RWPE1 (cell line): ENCODE data around the gene PFKFB2.

ENCODE experiments used
- CTCF ChIA-PET: fragments of 350-600 bp; sonication (Branson Sonifier 250); formaldehyde crosslinking; extraction: SDS; loops from one replicate; lab custom pipeline; 2021; lab: Yijun Ruan, JAX
- POLR2A ChIA-PET: fragments of 400-600 bp; formaldehyde crosslinking; extraction: SDS; loops from one replicate; lab custom pipeline; 2020; ENCODE audit warnings: antibody characterized with exemption; ENCODE audit not compliant: low non-redundant PET; lab: Yijun Ruan, JAX
- DNase-seq: peaks from one replicate; pipeline ENCODE4 v3.0.0; 2012; ENCODE audit warnings: low spot score
- H3K27ac ChIP-seq: fragments of 450-650 bp; 2 replicates; pipeline ENCODE4 v1.5.1; 2017
- CTCF ChIP-seq: fragments of 450-650 bp; conservative IDR thresholded peaks from 2 replicates; pipeline ENCODE4 v1.5.1; 2017; ENCODE audit warnings: low read depth, mild to moderate bottlenecking

PFKFB2 gene

GRCh38 chr1:207029701-207030521 lies 23.2 kb upstream of the PFKFB2 start:
- no peak for DNase-seq
- ChIA-PET POLR2A (no interaction called here), CTCF (interaction anchor here (0.6 to 1.6 kb wide), 2 partner anchors 48 to 121 kb away, joined by 4 to 5 read pairs; no protein-coding TSS in a partner anchor)
- H3K27ac ChIP-seq: peak overlapping the region; percentile 97
- TF ChIP-seq CTCF: no peak

- TF ChIP-seq CTCF: no peak
- DNase-seq: no peak
- H3K27ac ChIP-seq: peak overlapping the region; percentile 97
- POLR2A ChIA-PET: interaction anchor here (0.6 kb wide), 1 partner anchor 23 kb away, joined by 6 read pairs; no protein-coding TSS in a partner anchor
- CTCF ChIA-PET: interaction anchor here (0.6 to 1.6 kb wide), 2 partner anchors 48 to 121 kb away, joined by 4 to 5 read pairs; no protein-coding TSS in a partner anchor
Observed at GRCh38 chr1:207030522-207031009, 22.5 kb upstream of the PFKFB2 start.

GRCh38 chr1:207031016-207031415 lies 22.1 kb upstream of the PFKFB2 start:
- ChIA-PET POLR2A (interaction anchor here (0.6 to 1.1 kb wide), 2 partner anchors 20 to 23 kb away, joined by 4 to 6 read pairs; partner anchors contain the start of gene YOD1), CTCF (interaction anchor here (0.6 to 1.6 kb wide), 2 partner anchors 49 to 122 kb away, joined by 4 to 5 read pairs; no protein-coding TSS in a partner anchor)
- no peak for TF ChIP-seq CTCF
- DNase-seq: no peak
- H3K27ac ChIP-seq: peak overlapping the region; percentile 97

- ChIA-PET POLR2A (interaction anchor here (1.1 to 1.5 kb wide), 4 partner anchors 11 to 43 kb away, joined by 4 to 9 read pairs (median 6); partner anchors contain the start of gene YOD1), CTCF (interaction anchor here (1.3 to 1.6 kb wide), 2 partner anchors 50 kb away, joined by 5 read pairs; no protein-coding TSS in a partner anchor)
- DNase-seq: no peak
- peak overlapping the region; percentile 97 for H3K27ac ChIP-seq
- TF ChIP-seq CTCF: no peak
Observed at GRCh38 chr1:207031632-207032264, 21.3 kb upstream of the PFKFB2 start.

GRCh38 chr1:207032528-207033017 lies 20.5 kb upstream of the PFKFB2 start, which contains the start of gene C1orf116:
Gene C1orf116, minus strand, starts transcription at chr1:207032756. Its CDS starts 5,158 bp downstream, at chr1:207027598.
- DNase-seq: peak; percentile 99
- no peak for TF ChIP-seq CTCF
- ChIA-PET CTCF (interaction anchor here (1.0 to 1.3 kb wide), 2 partner anchors 17 to 51 kb away, joined by 4 to 5 read pairs; no protein-coding TSS in a partner anchor), POLR2A (interaction anchor here (1.1 to 1.5 kb wide), 4 partner anchors 12 to 42 kb away, joined by 3 to 9 read pairs (median 6); partner anchors contain the start of gene PFKFB2)
- peak within 1 kb of the TSS; percentile 97 for H3K27ac ChIP-seq
